Measurements from ENCODE around the gene CYFIP2.

Gene CYFIP2

GRCh38 chr5:157324237-157324636, 58.3 kb downstream of the CYFIP2 start:
- DNase-seq (ENCODE audit: low spot score) = no peak

DNA sequence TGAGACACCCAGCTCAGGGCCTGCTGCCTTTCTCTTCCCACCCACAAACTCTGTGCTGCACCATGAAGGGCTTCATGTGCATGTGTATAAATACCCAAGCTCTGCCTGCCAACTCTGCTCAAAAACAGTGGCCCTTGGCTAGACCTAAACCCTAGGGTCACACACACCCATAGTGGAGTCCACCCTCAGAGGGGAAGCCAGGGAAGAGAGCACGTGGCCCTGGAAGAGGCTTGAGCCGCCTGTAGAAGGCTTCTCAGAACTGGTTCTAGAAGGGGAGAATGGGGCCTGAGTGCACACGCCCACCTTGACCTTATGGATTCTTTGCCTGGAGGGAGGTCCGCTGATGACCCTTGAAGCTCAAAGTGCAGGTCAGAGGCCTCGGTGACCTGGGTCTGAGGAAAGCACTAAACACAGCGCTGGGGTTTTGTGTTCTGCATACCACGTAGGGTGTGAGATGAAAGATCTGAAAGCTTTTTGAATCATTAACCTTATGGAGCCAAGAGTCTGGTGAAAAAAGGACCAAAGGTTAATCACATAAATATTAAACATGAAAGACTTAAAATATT, 60.6 kb downstream of the CYFIP2 start:
- DNase-seq (ENCODE audit: low spot score) = no peak

- no peak for DNase-seq (ENCODE audit: low spot score)
These were observed 61.8 kb downstream of the CYFIP2 start for GRCh38 chr5:157327771-157328170.

DNA sequence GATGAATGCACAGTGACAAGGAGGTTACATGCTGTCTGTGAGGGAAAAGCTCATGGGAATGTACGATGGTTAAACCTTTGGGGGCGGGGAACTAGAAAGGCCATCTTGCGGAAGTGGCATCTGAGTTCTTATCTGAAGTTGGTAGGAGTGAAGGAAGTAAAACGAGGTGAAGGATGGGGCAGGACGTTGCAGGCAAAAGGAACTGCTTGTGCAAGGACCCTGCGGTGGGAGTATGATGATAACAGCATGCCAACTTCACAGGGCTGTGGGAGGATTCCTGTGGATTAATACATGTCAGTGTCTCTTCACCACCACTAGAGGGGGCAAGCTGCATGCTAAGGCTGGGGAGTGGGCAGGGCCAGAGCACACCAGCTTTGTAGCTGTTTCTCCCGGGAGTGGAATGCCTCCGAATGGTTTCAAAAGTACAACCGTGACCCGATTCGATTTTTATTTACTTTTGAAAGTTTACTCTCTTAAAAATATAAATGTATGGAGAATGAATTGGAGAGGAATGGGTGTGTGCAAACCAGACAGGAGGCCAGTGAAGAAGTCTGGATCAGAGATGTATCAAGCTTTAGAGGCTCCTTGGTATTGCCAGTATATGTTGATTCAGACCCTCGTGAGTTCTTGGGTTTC, 62.5 kb downstream of the CYFIP2 start:
- DNase-seq (ENCODE audit: low spot score) = peak; percentile 94

DNA sequence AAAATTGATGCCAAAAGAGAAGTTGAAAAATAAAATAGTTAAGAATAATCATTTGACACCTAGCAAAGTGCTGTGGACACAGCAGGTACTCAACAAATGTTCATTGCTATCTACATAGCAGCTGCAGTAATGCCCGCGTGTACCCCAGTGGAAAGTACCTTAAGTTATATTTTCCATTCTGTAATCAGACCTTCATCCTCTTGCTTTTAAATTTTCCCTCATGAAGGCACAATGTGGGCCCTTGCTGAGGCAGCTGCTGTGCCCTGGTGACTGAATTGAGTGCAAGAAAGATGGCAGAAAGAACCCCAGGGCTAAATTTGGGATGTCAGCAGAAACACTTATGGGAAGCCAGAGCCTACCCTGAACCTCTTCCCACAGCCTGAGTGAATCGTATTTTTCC, 65.9 kb downstream of the CYFIP2 start:
- DNase-seq (ENCODE audit: low spot score) = no peak

- peak; percentile 63 for DNase-seq (ENCODE audit: low spot score)
These were observed 69.9 kb downstream of the CYFIP2 start for GRCh38 chr5:157335534-157336422.

DNA sequence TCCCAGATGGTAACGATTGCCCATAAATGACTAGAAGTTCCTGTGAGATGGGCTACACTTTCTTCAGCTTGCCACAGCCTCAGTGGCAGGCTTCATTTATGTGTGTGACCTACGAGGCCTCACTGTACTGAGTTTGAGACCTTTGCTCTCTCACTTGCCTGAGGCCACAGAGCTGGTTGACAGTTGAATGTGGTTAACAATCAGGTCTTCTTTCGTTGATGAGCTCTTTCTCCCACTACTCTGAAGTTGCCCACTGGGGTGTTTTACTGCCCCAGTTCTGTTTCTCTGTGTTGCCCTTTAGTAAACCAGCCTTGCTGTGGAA, 70.5 kb downstream of the CYFIP2 start:
- DNase-seq (ENCODE audit: low spot score) = no peak

- DNase-seq (ENCODE audit: low spot score) = no peak
These were observed 73.5 kb downstream of the CYFIP2 start for GRCh38 chr5:157339409-157339808.

GRCh38 chr5:157342822-157343402, 77.0 kb downstream of the CYFIP2 start:
- peak; percentile 52 for DNase-seq (ENCODE audit: low spot score)

- peak; percentile 35 for DNase-seq (ENCODE audit: low spot score)
These were observed 78.2 kb downstream of the CYFIP2 start for GRCh38 chr5:157343842-157344790.

DNA sequence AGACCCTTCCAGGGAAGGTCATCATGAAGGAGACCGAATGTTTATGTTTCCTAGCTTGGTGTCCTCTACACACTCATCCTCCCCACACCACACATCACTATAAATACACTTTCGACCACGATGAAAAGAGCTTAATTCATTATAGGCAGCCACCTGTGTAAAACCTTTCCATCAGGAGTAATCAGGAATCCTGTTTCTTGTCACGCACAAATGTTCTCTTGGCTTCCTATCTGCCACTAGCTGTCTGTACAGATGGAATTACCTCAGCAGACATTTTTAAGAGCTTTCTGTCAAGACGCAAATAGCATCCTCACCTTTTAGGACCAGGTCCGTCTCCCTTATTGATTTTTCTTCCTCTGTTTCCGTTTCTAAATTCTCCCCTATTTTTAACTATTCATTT, 79.1 kb downstream of the CYFIP2 start:
- DNase-seq (ENCODE audit: low spot score) = no peak

GRCh38 chr5:157345485-157345884, 79.6 kb downstream of the CYFIP2 start:
- no peak for DNase-seq (ENCODE audit: low spot score)

GRCh38 chr5:157347301-157348048, 81.6 kb downstream of the CYFIP2 start:
- DNase-seq (ENCODE audit: low spot score) = no peak

DNA sequence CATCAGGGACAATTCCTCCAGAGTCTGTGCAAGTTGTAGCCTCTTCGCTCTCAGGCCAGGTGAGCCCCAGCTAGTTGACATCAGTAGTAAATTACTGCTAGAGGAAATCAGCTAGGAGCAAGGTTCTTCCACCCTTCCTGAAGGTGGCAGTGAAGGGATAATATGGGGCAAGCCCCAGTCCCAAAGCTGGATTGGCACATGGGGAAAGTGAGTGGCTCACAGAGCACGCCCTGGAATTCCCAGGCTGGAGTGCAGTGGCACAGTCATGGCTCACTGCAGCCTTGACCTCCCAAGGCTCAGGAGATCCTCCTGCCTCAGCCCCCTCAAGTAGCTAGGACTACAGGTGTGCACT, 82.1 kb downstream of the CYFIP2 start:
- DNase-seq (ENCODE audit: low spot score) = no peak

GRCh38 chr5:157350939-157351801, 85.2 kb downstream of the CYFIP2 start:
- no peak for DNase-seq (ENCODE audit: low spot score)

DNA sequence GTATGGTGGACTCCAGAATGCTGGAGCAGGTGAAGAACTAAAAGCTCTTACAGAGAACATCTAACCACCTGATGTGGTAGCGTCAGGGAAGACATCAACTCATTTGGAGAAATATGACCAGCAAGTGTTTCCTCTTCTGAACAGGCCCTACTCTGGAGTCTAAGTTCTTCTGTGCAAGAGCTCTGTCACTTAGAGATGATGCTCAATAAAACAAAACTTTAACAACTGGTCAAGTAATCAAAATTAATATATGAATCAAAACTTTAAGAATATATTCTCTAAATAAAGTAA, 85.8 kb downstream of the CYFIP2 start:
- no peak for DNase-seq (ENCODE audit: low spot score)

DNA sequence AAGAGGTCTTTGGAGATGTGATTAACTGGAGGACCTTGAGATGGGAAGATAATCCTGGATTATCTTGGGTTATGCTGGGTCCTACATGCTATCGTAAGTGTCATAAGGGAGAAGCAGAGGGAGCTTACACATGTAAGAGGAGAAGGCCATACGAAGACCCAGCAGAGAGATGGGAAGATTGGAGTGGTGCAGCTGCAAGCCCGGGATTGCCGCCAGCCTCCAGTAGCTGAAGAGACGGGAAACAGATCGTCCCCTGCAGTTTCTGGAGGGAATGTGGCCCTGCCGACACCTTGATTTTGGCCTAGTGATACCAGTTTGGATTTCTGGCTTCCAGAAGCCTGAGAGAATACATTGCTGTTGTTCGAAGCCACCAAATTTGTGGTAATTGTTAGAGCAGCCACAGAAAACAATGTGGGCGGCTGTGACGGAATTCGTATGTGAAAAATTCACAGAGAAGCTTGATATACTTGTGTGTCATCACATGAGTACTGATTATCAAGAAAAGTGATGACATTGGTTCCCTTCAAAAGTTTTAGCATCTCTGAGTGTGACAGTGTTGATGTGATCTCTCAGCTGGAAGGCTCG, 86.9 kb downstream of the CYFIP2 start:
- DNase-seq (ENCODE audit: low spot score) = no peak

- no peak for DNase-seq (ENCODE audit: low spot score)
These were observed 88.9 kb downstream of the CYFIP2 start for GRCh38 chr5:157354800-157355199.

- DNase-seq (ENCODE audit: low spot score) = no peak
These were observed 90.7 kb downstream of the CYFIP2 start for GRCh38 chr5:157356576-157356975.

GRCh38 chr5:157357823-157358222, 91.9 kb downstream of the CYFIP2 start:
- no peak for DNase-seq (ENCODE audit: low spot score)
